Spleen (tissue), 11 donors: ENCODE data around the gene FDXR. TPM values are rescaled to one million over a fixed set of nuclear protein-coding genes. Genes with fewer than 3 reads are reported as not detected.

ENCODE experiments used
- DNase-seq: peaks from one replicate; pipeline ENCODE4 v3.0.0-alpha.2; 2020
- H3K27ac ChIP-seq, 8 donors: fragments of 200-600 bp; sonication (generic) in 7 of 8; 1 replicate in 4 of 8; 2 replicates in 4 of 8; pipeline versions ENCODE4 v1.5.0 to v1.8.0; 2016 to 2021; ENCODE audit warnings: inconsistent platforms in 4 of 8, mild to moderate bottlenecking in 4 of 8, moderate library complexity in 1 of 8
- H3K27me3 ChIP-seq, 7 donors: fragments of 200-600 bp; sonication (generic) in 6 of 7; replicated peaks in 1 of 7; 1 replicate in 4 of 7; 2 replicates in 3 of 7; pipeline versions ENCODE4 v1.5.0 to v1.8.0; 2016 to 2021; ENCODE audit warnings: inconsistent platforms in 3 of 7, mild to moderate bottlenecking in 1 of 7
- H3K36me3 ChIP-seq, 6 donors: fragments of 200-600 bp; sonication (generic) in 5 of 6; 1 replicate in 4 of 6; 2 replicates in 2 of 6; pipeline versions ENCODE4 v1.5.0 to v1.8.0; 2016 to 2021; ENCODE audit warnings: inconsistent platforms in 2 of 6
- H3K4me1 ChIP-seq, 6 donors: fragments of 200-600 bp; sonication (generic) in 5 of 6; 1 replicate in 3 of 6; 2 replicates in 3 of 6; pipeline versions ENCODE4 v1.5.0 to v1.8.0; 2016 to 2021; ENCODE audit warnings: inconsistent platforms in 3 of 6
- H3K4me3 ChIP-seq, 8 donors: fragments of 200-600 bp; sonication (generic) in 7 of 8; 1 replicate in 4 of 8; 2 replicates in 4 of 8; pipeline versions ENCODE4 v1.5.0 to v1.8.0; 2016 to 2021; ENCODE audit warnings: inconsistent platforms in 4 of 8, mild to moderate bottlenecking in 4 of 8, moderate library complexity in 2 of 8
- H3K9me3 ChIP-seq, 8 donors: fragments of 200-600 bp; sonication (generic) in 7 of 8; 1 replicate in 4 of 8; 2 replicates in 4 of 8; pipeline versions ENCODE4 v1.5.0 to v1.8.0; 2016 to 2021; ENCODE audit warnings: inconsistent platforms in 4 of 8
- CTCF ChIP-seq, 11 experiments: fragments of 200-600 bp in 7 of 11; fragments of 450-650 bp in 4 of 11; sonication (generic) in 4 of 11; IDR thresholded peaks in 8 of 11; conservative IDR thresholded peaks in 3 of 11; 1 replicate in 7 of 11; 2 replicates in 4 of 11; pipeline versions ENCODE4 v1.4.0 to v1.8.0; 2016 to 2021; ENCODE audit warnings: antibody characterized with exemption in 11 of 11, inconsistent platforms in 4 of 11, mild to moderate bottlenecking in 1 of 11
- POLR2A ChIP-seq, 3 donors: fragments of 450-650 bp; IDR thresholded peaks; one replicate each; pipeline ENCODE4 v1.5.1; 2017; ENCODE audit warnings: antibody characterized with exemption in 3 of 3, mild to moderate bottlenecking in 1 of 3
- POLR2AphosphoS5 ChIP-seq, 3 donors: sonication (generic); formaldehyde crosslinking; IDR thresholded peaks; one replicate each; pipeline ENCODE4 v1.5.1; 2017; ENCODE audit warnings: antibody characterized with exemption in 3 of 3
- WGBS, 5 donors: extraction: QIAGEN DNeasy Blood & Tissue Kit in 3 of 5; methylation state at CpG; one replicate each; pipeline versions ENCODE4 v1.1.5 to v1.1.7; 2013 to 2018; 5-methylcytosine and 5-hydroxymethylcytosine counted together
- intact Hi-C: fragments of 100-400 bp; cut with DNase I; formaldehyde crosslinking; loops from one replicate; pipeline ENCODE4 v1.15.0; 2023; ENCODE audit warnings: low total_unique reads
- polyA plus RNA-seq, 3 donors: library from polyadenylated mRNA; stranded (reverse); fragments of 200-250 nt; gene quantifications; one replicate each; pipeline ENCODE4 v1.2.1, GENCODE V29; 2013
- total RNA-seq, 7 donors: library from RNA; depleted of rRNA in 3 of 7; stranded (reverse); fragments of >200 nt in 3 of 7; fragmentation: NEBNext Ultra II Directional in 4 of 7; extraction: Animal tissue kit (Norgen Biotek cat#: 25700) in 4 of 7; gene quantifications; one replicate each; pipeline versions ENCODE4 v1.1.0 to v1.2.1, GENCODE V29; 2016 to 2021
- donor health status: healthy with polysubstance abuse.
- donor health status: DM: no; HTN: no; CAD: no; lungs with moderate emphysema.
- donor health status: DM: no; HTN: no; CAD: no.
- donor health status: Bipolar disorder and iron deficiency.
- donor health status: healthy.
- donor health status: DM: no; HTN: no; CAD: no.
- donor health status: DM: yes; HTN: yes; CAD: no.

The FDXR gene
- total and polyA plus RNA-seq, 10 donors, result 13.6 to 114 (median 40.9) TPM

- DNase-seq, result no peak
- peaks cover 15 to 39% (median 24%) of the 10 kb centered on the region in 6 donors for H3K4me1 ChIP-seq
- no peaks in the 10 kb centered on the region for H3K36me3 ChIP-seq
- H3K4me3 ChIP-seq, result no peak overlapping the region
- peaks cover 5 to 100% (median 70%) of the 10 kb centered on the region in 7 donors for H3K27me3 ChIP-seq
- H3K27ac ChIP-seq, result no peak overlapping the region
- WGBS, 5 donors, result 70 to 77% (median 73%) methylated on average over 13 to 19 of the region's 19 CpGs
- TF ChIP-seq CTCF (IDR thresholded peaks at IDR 0.05 in 8 of 11, conservative IDR thresholded peaks at IDR 0.05 in 3 of 11) (no peak), POLR2A (IDR thresholded peaks at IDR 0.05) (no peak), POLR2AphosphoS5 (IDR thresholded peaks at IDR 0.05) (no peak)
- H3K9me3 ChIP-seq, result no peaks in the 10 kb centered on the region
- intact Hi-C loops, result no loop called here
Observed at GRCh38 chr17:74921026-74921681, 48.4 kb upstream of the FDXR start.

GRCh38 chr17:74920642-74921025, 47.8 kb upstream of the FDXR start:
- Histone ChIP-seq H3K9me3 (no peaks in the 10 kb centered on the region), H3K4me3 (no peak overlapping the region), H3K36me3 (no peaks in the 10 kb centered on the region), H3K27ac (no peak overlapping the region), H3K27me3 (peaks cover 5 to 100% (median 64%) of the 10 kb centered on the region in 7 donors), H3K4me1 (peaks cover 15 to 39% (median 24%) of the 10 kb centered on the region in 6 donors)
- WGBS, 5 donors, result 58 to 89% (median 65%) methylated on average over 6 of the region's 6 CpGs
- DNase-seq, result no peak
- intact Hi-C loops, result no loop called here
- TF ChIP-seq POLR2A (IDR thresholded peaks at IDR 0.05) (no peak), POLR2AphosphoS5 (IDR thresholded peaks at IDR 0.05) (no peak), CTCF (IDR thresholded peaks at IDR 0.05 in 8 of 11, conservative IDR thresholded peaks at IDR 0.05 in 3 of 11) (no peak)

GRCh38 chr17:74920306-74920620, 47.5 kb upstream of the FDXR start:
- no peak for TF ChIP-seq POLR2A (IDR thresholded peaks at IDR 0.05)
- no peak for TF ChIP-seq CTCF (IDR thresholded peaks at IDR 0.05 in 8 of 11, conservative IDR thresholded peaks at IDR 0.05 in 3 of 11)
- TF ChIP-seq POLR2AphosphoS5 (IDR thresholded peaks at IDR 0.05), result no peak
- Histone ChIP-seq H3K27me3 (peaks cover 5 to 100% (median 61%) of the 10 kb centered on the region in 7 donors), H3K4me1 (peaks cover 15 to 39% (median 24%) of the 10 kb centered on the region in 6 donors), H3K27ac (no peak overlapping the region), H3K9me3 (no peaks in the 10 kb centered on the region), H3K4me3 (no peak overlapping the region), H3K36me3 (no peaks in the 10 kb centered on the region)
- 80 to 88% (median 82%) methylated on average over 27 of the region's 27 CpGs for WGBS, 5 donors
- DNase-seq, result no peak
- intact Hi-C loops, result no loop called here

GRCh38 chr17:74919440-74920305, 46.9 kb upstream of the FDXR start:
- WGBS, 5 donors, result 62 to 76% (median 70%) methylated on average over 39 to 67 of the region's 67 CpGs
- DNase-seq, result no peak
- peaks cover 5 to 100% (median 55%) of the 10 kb centered on the region in 7 donors for H3K27me3 ChIP-seq
- H3K36me3 ChIP-seq, result no peaks in the 10 kb centered on the region
- TF ChIP-seq POLR2AphosphoS5 (IDR thresholded peaks at IDR 0.05), result no peak
- TF ChIP-seq POLR2A (IDR thresholded peaks at IDR 0.05), result no peak
- TF ChIP-seq CTCF (IDR thresholded peaks at IDR 0.05 in 8 of 11, conservative IDR thresholded peaks at IDR 0.05 in 3 of 11), result no peak
- intact Hi-C loops, result no loop called here
- no peak overlapping the region for H3K27ac ChIP-seq
- peaks cover 15 to 37% (median 21%) of the 10 kb centered on the region in 6 donors for H3K4me1 ChIP-seq
- H3K4me3 ChIP-seq, result no peak overlapping the region
- no peaks in the 10 kb centered on the region for H3K9me3 ChIP-seq
